HG03060 (cell line): ENCODE measurements around the gene FAM161B.

Experiments used
- ATAC-seq: cut with Tn5 transposase; IDR thresholded peaks from one replicate; pipeline ENCODE4 v1.9.1; 2021; ENCODE audit warnings: low read depth, moderate number of reproducible peaks; ENCODE audit not compliant: unreplicated experiment

The FAM161B gene

DNA sequence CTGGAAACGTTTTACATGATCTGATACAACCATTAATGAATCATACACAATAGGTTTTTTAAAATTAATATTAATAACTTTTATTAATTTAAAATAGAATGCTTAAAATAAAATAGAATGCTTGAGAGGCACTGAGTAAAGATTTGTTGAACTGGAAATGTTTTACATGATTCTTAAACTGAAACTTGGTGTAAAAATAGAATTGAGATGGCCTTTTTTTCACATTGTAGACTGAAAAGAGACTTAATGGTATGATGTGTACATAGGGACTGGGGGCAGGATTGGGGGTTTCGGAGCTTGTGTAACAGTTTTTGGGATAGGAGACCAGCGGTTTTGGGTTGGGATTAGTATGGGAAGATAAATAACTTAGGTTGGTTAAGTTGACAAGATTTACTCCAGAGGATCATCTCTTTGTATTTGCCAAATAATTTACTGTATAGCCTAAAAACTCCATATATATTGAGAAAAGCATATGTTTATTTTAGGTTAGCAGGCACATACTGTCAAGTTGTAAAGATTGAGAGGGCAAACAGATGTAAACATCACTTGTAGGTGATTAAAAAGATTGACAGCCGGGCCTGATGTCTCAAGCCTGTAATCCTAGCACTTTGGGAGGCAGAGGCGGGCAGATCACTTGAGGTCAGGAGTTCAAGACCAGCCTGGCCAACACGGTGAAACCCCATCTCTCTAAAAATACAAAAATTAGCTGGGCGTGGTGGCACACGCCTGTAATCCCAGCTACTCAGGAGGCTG lies 65.3 kb downstream of the FAM161B start:
- no peak for ATAC-seq
